WI38 (cell line): ENCODE measurements around the gene PTPRC.

ENCODE experiments used
- H3K4me3 ChIP-seq: 2 replicates; pipeline ENCODE4 v1.5.1; 2011; ENCODE audit warnings: low read depth, mild to moderate bottlenecking, control low read depth, low read length
- TF ChIP-seq, protein P1 (sequence below): IDR thresholded peaks from 2 replicates; pipeline ENCODE4 v1.5.1; 2012; ENCODE audit warnings: low read depth, mild to moderate bottlenecking, control low read depth, low read length

Gene PTPRC

GRCh38 chr1:198648592-198648991, 9.8 kb downstream of the PTPRC start:
- no peak overlapping the region for H3K4me3 ChIP-seq
- TF ChIP-seq, protein P1, sequence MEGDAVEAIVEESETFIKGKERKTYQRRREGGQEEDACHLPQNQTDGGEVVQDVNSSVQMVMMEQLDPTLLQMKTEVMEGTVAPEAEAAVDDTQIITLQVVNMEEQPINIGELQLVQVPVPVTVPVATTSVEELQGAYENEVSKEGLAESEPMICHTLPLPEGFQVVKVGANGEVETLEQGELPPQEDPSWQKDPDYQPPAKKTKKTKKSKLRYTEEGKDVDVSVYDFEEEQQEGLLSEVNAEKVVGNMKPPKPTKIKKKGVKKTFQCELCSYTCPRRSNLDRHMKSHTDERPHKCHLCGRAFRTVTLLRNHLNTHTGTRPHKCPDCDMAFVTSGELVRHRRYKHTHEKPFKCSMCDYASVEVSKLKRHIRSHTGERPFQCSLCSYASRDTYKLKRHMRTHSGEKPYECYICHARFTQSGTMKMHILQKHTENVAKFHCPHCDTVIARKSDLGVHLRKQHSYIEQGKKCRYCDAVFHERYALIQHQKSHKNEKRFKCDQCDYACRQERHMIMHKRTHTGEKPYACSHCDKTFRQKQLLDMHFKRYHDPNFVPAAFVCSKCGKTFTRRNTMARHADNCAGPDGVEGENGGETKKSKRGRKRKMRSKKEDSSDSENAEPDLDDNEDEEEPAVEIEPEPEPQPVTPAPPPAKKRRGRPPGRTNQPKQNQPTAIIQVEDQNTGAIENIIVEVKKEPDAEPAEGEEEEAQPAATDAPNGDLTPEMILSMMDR = no peak

DNA sequence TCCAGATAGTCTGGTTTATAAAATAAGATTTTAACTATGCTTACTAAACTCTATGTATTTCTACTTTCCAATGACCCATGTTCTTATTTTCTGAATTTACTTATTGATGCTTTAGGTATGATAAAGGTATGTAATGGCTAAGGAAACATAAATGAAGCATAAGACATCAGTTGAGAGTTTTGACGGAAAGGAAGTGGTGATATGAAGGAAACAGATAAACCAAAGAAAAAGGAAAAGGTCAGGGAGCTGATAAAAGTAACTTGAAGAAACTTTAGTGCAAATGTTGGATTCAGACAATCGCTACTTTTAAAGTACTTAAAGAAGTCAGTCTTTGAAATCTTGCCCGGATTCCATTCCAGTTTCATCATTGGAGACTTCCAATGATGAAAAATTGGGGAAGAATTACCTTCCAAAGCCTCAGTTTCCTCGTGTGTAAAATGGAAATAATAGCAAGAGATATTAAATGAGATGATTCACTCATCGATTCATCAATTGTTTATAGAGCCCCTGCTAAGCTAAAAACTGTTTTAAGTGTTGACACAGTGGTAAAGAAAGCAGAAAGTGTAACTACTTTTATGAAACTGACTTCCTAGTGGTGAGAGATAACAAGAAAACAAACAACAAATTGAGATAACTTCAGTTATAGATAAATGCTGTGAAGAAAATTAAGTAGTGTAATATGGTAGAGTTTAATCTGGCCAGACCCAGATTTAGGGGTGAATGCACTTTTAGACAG, 10.6 kb downstream of the PTPRC start:
- TF ChIP-seq, protein P1 = no peak
- H3K4me3 ChIP-seq = no peak overlapping the region

DNA sequence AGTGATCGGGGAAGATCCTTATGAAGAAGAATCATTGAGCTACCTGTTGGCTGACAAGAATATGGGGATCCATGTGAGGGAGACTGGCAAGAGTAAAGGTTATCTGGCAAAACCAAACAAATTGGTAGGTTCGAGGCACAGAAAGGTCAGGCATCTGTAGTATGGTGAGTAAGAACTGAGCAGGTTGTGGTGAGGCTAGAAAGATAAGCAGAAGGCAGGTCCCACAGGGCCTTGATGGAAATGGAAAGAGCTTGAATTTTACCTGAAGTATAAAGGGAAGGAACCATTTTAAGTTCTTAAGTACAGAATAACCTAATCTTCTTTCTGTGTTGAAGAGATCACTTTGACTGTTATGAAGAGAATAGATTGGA, 11.1 kb downstream of the PTPRC start:
- TF ChIP-seq, protein P1 = no peak
- H3K4me3 ChIP-seq = no peak overlapping the region

GRCh38 chr1:198650506-198650905, 11.7 kb downstream of the PTPRC start:
- TF ChIP-seq, protein P1 = no peak
- no peak overlapping the region for H3K4me3 ChIP-seq

DNA sequence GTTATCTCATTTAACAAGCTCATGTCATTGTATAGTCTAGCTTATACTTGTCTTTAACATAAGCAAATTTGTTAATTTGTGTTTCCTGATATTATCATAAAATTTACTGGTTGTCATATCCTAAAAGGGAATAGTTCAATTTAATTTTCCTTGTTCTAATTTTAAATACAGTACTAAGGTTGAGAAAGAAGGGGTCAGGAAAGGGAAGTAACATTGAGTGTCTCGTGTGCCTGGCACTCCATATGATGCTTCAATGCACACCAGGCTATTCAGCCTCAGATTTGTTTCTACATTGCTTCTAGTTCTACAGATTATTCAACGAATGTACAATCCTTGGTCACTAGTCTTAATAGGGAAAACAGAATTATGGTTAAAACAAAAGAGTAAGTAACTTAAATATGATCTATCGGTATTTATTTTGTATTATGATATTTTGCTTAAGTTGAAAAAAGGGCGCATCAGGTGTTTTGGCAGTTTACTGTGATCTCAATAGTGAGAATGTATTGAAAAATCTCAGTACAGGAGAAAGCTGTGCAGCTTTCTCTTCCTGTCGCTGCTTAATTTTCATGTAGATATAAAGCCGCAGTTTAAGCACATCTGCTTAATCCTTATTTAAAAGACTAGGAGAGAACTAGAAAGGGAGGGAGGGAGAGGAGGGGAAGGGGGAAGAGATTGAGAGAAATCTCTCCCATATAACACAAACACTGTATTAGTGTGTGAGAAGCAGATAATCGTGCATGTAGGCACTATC, 13.0 kb downstream of the PTPRC start:
- no peak overlapping the region for H3K4me3 ChIP-seq
- TF ChIP-seq, protein P1 = no peak

GRCh38 chr1:198653808-198654413, 15.1 kb downstream of the PTPRC start:
- TF ChIP-seq, protein P1 = no peak
- H3K4me3 ChIP-seq = no peak overlapping the region
